CD4-positive, alpha-beta T cell treated with Interleukin-6 at 100 ng/mL for 8 hours (primary cell): Measurements from ENCODE around the gene PRM3.

Experiments
- DNase-seq: peaks from one replicate; pipeline ENCODE4 v3.0.0-alpha.2; 2020; ENCODE audit warnings: mixed read lengths, low spot score

The PRM3 gene

DNA sequence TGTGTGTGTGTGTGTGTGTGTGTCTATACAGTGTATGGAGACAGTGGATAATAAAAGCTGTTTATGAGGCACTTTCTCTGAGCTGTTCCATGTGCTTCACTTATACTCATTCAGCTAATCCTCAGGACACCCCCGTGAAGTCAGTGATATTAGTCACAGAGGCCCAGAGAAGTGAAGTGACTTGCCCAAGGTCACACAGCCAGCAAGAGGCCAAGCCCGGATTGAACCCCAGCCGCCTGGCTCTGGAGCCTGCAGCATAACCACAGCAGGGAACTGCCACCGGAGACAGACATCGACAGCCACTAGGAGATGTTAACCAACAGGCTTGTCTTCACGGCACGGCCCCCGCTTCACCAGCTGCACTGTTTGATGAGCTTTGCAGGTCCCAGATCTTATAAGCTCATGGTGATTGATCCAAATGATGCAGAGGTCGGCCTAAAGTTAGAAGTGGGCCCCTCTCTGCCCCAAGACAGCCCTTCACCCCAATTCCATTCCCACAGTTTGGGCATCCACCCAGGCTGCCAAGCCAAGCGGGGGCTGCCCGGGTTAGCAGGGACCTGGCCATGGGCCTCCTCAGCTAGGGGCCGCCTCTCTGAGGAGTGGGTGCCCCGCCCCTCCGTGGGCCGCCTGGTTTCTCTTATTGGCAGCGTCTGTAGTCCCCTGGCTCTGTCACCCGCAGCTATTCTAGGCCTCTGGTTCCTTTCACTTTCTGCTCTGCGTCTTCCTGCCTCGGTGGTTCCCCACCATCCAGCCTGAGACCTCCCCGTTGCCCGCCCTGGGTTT lies 48.3 kb downstream of the PRM3 start:
- DNase-seq: peak; percentile 79

DNA sequence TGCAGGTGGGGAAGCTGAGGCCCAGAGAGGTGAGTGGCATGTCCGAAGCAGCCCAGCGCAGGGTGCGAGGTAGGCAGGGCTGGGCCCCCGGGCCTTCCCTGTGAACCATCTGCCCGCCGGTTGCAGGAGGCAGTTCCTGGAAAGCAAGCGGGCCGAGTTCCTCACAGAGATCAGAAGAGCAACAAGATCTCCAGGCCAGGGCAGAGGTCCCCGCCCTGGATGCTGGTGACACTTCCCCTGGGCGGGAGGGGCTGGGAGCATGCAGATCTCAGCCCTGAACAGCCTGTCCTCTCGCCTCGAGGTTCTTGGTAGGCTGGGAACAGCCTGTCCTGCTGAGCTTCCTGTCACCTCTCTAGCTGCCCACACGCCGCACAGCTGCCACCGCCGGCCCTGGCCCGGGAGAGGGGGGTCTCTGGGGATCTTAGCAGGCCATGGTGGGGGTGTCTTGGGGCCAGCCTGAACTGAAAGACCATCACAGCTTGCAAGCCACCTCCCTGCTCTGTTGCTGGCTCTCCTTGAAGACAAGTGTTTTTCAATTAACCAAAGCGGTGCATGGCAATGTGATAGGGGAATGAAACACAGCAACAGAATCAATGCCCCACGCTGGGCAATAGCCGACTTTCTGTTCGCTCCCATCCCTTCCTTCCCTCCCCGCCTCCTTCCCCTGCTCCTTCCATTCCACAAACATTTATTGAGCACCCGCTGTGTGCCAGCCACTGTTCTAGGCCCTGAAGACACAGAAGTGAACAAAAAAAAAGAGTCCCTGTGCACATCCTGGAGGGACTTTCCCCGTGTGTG lies 49.1 kb downstream of the PRM3 start:
- peak; percentile 64 for DNase-seq
